ENCODE results near the gene MPP3. TPM values are rescaled to one million over a fixed set of nuclear protein-coding genes. Genes with fewer than 3 reads are reported as not detected.

The MPP3 gene
- total and polyA plus RNA-seq, 2 of the 4 experiments (the other 2 are of a cell fraction), result 5.7 to 11.9 TPM

DNA sequence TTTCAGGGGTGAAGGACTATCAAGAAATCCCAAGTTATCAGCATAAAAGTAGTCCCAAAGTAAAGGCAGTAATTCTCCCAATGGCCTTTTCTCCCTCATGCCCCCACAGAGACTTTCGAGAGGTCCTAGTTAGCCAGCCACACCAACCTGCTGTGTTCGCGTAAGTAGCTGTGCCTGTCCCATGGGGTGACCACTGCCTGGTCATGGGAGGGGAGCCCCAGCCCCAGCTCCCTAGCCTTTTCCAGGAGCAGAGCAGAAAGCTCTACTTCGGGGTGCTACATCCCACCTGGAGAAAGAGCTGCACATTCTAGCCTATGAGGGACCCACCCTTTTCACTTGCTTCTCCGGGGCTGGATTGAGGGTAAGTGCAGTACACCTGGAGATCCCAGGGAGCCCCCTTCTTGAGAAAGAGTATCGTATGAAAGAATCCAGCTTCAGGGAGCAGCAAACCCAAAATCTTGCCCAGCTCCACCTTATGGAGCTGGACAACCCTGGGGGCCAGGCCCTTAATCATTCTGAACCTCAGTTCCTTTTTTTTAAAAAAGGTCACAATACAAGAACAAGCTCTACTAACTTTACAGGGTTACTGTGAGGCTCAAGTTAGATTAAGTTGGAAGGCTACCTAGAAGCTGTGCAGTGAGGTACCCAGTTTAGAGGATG, 65.8 kb downstream of the MPP3 start:
- no peak overlapping the region for H2BK15ac ChIP-seq (ENCODE audit: low read depth, low read length)

More for the DNA sequence above, 65.8 kb downstream of the MPP3 start:
- H3K27me3 ChIP-seq (ENCODE audit: control insufficient read depth, insufficient read depth, low read length), result no peaks in the 10 kb centered on the region
- H3K4me2 ChIP-seq (ENCODE audit: low read depth, low read length), result no peak overlapping the region
- DNase-seq (no peak), ATAC-seq (ENCODE audit: low read depth) (no peak)
- no peak overlapping the region for H2BK5ac ChIP-seq (ENCODE audit: low read depth, low read length, poor library complexity, severe bottlenecking)
- no peak overlapping the region for H3K18ac ChIP-seq (ENCODE audit: low read depth, low read length)
- H2BK120ac ChIP-seq (ENCODE audit: low read depth, low read length), result no peak overlapping the region
- no peak overlapping the region for H3K27ac ChIP-seq (ENCODE audit: insufficient read depth, low read length)
- no peak overlapping the region for H3K14ac ChIP-seq (replicated peaks; ENCODE audit: low read depth, low read length)
- H3K23ac ChIP-seq (ENCODE audit: low read depth, low read length), result no peak overlapping the region
- no peaks in the 10 kb centered on the region; the same call in 1 of the 2 replicates for H4K20me1 ChIP-seq (ENCODE audit: insufficient read depth, low read length)
- no peak overlapping the region for H2AK5ac ChIP-seq (ENCODE audit: low read depth, low read length)
- H3K9me3 ChIP-seq (ENCODE audit: control insufficient read depth, insufficient read depth, low read length), result no peaks in the 10 kb centered on the region
- BruUV-seq (replicated peaks), result no TSS peak
- no peak overlapping the region for H3K56ac ChIP-seq (ENCODE audit: extremely low read depth, insufficient read depth, low read length)
- no peak overlapping the region for H3K4ac ChIP-seq (ENCODE audit: low read depth, low read length)
- H3K4me1 ChIP-seq (ENCODE audit: control insufficient read depth, insufficient read depth, low read length), result peaks cover 2% of the 10 kb centered on the region; the same call in 1 of the 2 replicates
- no peak overlapping the region for H3K4me3 ChIP-seq (ENCODE audit: insufficient read depth, low read depth, low read length)
- H4K5ac ChIP-seq (ENCODE audit: low read depth, low read length), result no peak overlapping the region
- H4K91ac ChIP-seq (ENCODE audit: insufficient read depth, low read depth, low read length), result no peak overlapping the region
- no peak overlapping the region for H2AFZ ChIP-seq (replicated peaks; ENCODE audit: low read length, poor library complexity)
- in situ Hi-C loops (cut with MboI; ENCODE audit: low sequenced_read_pairs) (no loop called here), dilution Hi-C loops (cut with HindIII; ENCODE audit: low sequenced_read_pairs, unreplicated experiment) (no loop called here), intact Hi-C loops (cut with micrococcal nuclease) (no loop called here)
- CTCF ChIA-PET, result interaction anchor here (0.6 to 2.0 kb wide), 4 partner anchors 65 to 853 kb away, joined by 3 to 14 read pairs (median 4); partner anchors contain the start of genes CD300LG and MPP3
- TF ChIP-seq BHLHE40 (IDR thresholded peaks at IDR 0.05; ENCODE audit: low read depth, low read length) (no peak), CEBPB (IDR thresholded peaks at IDR 0.05; ENCODE audit: low read depth, low read length) (no peak), RCOR1 (IDR thresholded peaks at IDR 0.05; ENCODE audit: insufficient replicate concordance, low read length) (no peak), RFX5 (IDR thresholded peaks at IDR 0.05; ENCODE audit: low read depth, low read length) (no peak), MXI1 (IDR thresholded peaks at IDR 0.05; ENCODE audit: borderline replicate concordance, low read depth, low read length) (no peak), FOS (IDR thresholded peaks at IDR 0.05; ENCODE audit: low read depth, low read length) (no peak), SMC3 (IDR thresholded peaks at IDR 0.05; ENCODE audit: low read depth, low read length) (no peak), CHD1 (IDR thresholded peaks at IDR 0.05; ENCODE audit: low read depth, low read length) (no peak), NFE2L2 (IDR thresholded peaks at IDR 0.05; ENCODE audit: low read depth, low read length) (no peak), POLR2A (IDR thresholded peaks at IDR 0.05; ENCODE audit: low read depth, low read length) (no peak), MAZ (IDR thresholded peaks at IDR 0.05; ENCODE audit: borderline replicate concordance, low read depth, low read length) (no peak), MAFK (IDR thresholded peaks at IDR 0.05; ENCODE audit: low read depth, low read length) (no peak), RAD21 (IDR thresholded peaks at IDR 0.05; ENCODE audit: low read length) (no peak)
- TF ChIP-seq, protein P1, sequence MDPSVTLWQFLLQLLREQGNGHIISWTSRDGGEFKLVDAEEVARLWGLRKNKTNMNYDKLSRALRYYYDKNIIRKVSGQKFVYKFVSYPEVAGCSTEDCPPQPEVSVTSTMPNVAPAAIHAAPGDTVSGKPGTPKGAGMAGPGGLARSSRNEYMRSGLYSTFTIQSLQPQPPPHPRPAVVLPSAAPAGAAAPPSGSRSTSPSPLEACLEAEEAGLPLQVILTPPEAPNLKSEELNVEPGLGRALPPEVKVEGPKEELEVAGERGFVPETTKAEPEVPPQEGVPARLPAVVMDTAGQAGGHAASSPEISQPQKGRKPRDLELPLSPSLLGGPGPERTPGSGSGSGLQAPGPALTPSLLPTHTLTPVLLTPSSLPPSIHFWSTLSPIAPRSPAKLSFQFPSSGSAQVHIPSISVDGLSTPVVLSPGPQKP (IDR thresholded peaks at IDR 0.05; ENCODE audit: borderline replicate concordance, low read depth, low read length), result no peak
- TF ChIP-seq, protein P2, sequence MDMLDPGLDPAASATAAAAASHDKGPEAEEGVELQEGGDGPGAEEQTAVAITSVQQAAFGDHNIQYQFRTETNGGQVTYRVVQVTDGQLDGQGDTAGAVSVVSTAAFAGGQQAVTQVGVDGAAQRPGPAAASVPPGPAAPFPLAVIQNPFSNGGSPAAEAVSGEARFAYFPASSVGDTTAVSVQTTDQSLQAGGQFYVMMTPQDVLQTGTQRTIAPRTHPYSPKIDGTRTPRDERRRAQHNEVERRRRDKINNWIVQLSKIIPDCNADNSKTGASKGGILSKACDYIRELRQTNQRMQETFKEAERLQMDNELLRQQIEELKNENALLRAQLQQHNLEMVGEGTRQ (IDR thresholded peaks at IDR 0.05; ENCODE audit: low read depth, low read length), result no peak
- TF ChIP-seq, protein P3, sequence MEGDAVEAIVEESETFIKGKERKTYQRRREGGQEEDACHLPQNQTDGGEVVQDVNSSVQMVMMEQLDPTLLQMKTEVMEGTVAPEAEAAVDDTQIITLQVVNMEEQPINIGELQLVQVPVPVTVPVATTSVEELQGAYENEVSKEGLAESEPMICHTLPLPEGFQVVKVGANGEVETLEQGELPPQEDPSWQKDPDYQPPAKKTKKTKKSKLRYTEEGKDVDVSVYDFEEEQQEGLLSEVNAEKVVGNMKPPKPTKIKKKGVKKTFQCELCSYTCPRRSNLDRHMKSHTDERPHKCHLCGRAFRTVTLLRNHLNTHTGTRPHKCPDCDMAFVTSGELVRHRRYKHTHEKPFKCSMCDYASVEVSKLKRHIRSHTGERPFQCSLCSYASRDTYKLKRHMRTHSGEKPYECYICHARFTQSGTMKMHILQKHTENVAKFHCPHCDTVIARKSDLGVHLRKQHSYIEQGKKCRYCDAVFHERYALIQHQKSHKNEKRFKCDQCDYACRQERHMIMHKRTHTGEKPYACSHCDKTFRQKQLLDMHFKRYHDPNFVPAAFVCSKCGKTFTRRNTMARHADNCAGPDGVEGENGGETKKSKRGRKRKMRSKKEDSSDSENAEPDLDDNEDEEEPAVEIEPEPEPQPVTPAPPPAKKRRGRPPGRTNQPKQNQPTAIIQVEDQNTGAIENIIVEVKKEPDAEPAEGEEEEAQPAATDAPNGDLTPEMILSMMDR (conservative IDR thresholded peaks at IDR 0.05; ENCODE audit: low read depth, low read length), result no peak
- no peak overlapping the region for H2BK20ac ChIP-seq (ENCODE audit: low read depth, low read length)
- no peaks in the 10 kb centered on the region for H3K9me1 ChIP-seq (ENCODE audit: insufficient read depth, low read length)
- no peak overlapping the region for H2AK9ac ChIP-seq (replicated peaks; ENCODE audit: low read depth, low read length, poor library complexity)
- 0% methylated on average over 1 of the region's 6 CpGs; no CpG with 5 or more reads in 1 of the 2 experiments for WGBS, 2 experiments (ENCODE audit: extremely low coverage in 2 of 2, insufficient read length in 1 of 2)
- H3K9ac ChIP-seq (ENCODE audit: low read depth, low read length), result no peak overlapping the region
- H3K79me1 ChIP-seq (ENCODE audit: low read depth in 1 of 2, low read length in 2 of 2), result peaks cover 0 to 6% of the 10 kb centered on the region in 2 experiments; a peak in 1 of 4 replicates
- no peak overlapping the region for H4K8ac ChIP-seq (ENCODE audit: low read depth in 2 of 2, low read length in 2 of 2)
- POLR2A ChIA-PET (ENCODE audit: unreplicated experiment), result no interaction called here
- H3K36me3 ChIP-seq (ENCODE audit: control insufficient read depth, insufficient read depth, low read length), result peaks cover 25% of the 10 kb centered on the region
